ENCODE results near the gene PELI1. TPM values are rescaled to one million over a fixed set of nuclear protein-coding genes. Genes with fewer than 3 reads are reported as not detected.

Gene PELI1
- total RNA-seq, 1 donor from 2014 or later, result 46.4 TPM

GRCh38 chr2:64143169-64144056 lies 807 bp downstream of the PELI1 start:
- Mint-ChIP-seq H3K27me3 (ENCODE audit: unreplicated experiment) (peaks cover 3% of the 10 kb centered on the region), H3K4me3 (ENCODE audit: unreplicated experiment) (peak overlapping the region; percentile 98), H3K36me3 (ENCODE audit: low read depth, unreplicated experiment) (peaks cover 8% of the 10 kb centered on the region), H3K9me3 (ENCODE audit: unreplicated experiment) (no peaks in the 10 kb centered on the region), H3K27ac (ENCODE audit: unreplicated experiment) (peak overlapping the region; percentile 95), H3K4me1 (ENCODE audit: unreplicated experiment) (peaks cover 40% of the 10 kb centered on the region)
- no peak for TF ChIP-seq CTCF (IDR thresholded peaks at IDR 0.05; ENCODE audit: unreplicated experiment)
- peak; percentile 56 for DNase-seq (ENCODE audit: low spot score)

GRCh38 chr2:64142741-64143168 lies 1.5 kb downstream of the PELI1 start:
- Mint-ChIP-seq H3K4me3 (ENCODE audit: unreplicated experiment) (peak overlapping the region; percentile 98), H3K4me1 (ENCODE audit: unreplicated experiment) (peaks cover 45% of the 10 kb centered on the region), H3K27me3 (ENCODE audit: unreplicated experiment) (peaks cover 5% of the 10 kb centered on the region), H3K27ac (ENCODE audit: unreplicated experiment) (peak overlapping the region; percentile 95), H3K36me3 (ENCODE audit: low read depth, unreplicated experiment) (peaks cover 8% of the 10 kb centered on the region), H3K9me3 (ENCODE audit: unreplicated experiment) (no peaks in the 10 kb centered on the region)
- DNase-seq (ENCODE audit: low spot score), result no peak
- no peak for TF ChIP-seq CTCF (IDR thresholded peaks at IDR 0.05; ENCODE audit: unreplicated experiment)

- H3K27ac Mint-ChIP-seq (ENCODE audit: unreplicated experiment), result peak overlapping the region; percentile 74
- peak overlapping the region; percentile 84 for H3K4me3 Mint-ChIP-seq (ENCODE audit: unreplicated experiment)
- DNase-seq (ENCODE audit: low spot score), result no peak
- TF ChIP-seq CTCF (IDR thresholded peaks at IDR 0.05; ENCODE audit: unreplicated experiment), result no peak
- H3K27me3 Mint-ChIP-seq (ENCODE audit: unreplicated experiment), result peaks cover 5% of the 10 kb centered on the region
- H3K9me3 Mint-ChIP-seq (ENCODE audit: unreplicated experiment), result no peaks in the 10 kb centered on the region
- peaks cover 48% of the 10 kb centered on the region for H3K4me1 Mint-ChIP-seq (ENCODE audit: unreplicated experiment)
- H3K36me3 Mint-ChIP-seq (ENCODE audit: low read depth, unreplicated experiment), result peaks cover 8% of the 10 kb centered on the region
These were observed 2.4 kb downstream of the PELI1 start for GRCh38 chr2:64141674-64142405.

- no peak overlapping the region for H3K27ac Mint-ChIP-seq (ENCODE audit: unreplicated experiment)
- no peaks in the 10 kb centered on the region for H3K9me3 Mint-ChIP-seq (ENCODE audit: unreplicated experiment)
- H3K27me3 Mint-ChIP-seq (ENCODE audit: unreplicated experiment), result peaks cover 5% of the 10 kb centered on the region
- TF ChIP-seq CTCF (IDR thresholded peaks at IDR 0.05; ENCODE audit: unreplicated experiment), result no peak
- no peak for DNase-seq (ENCODE audit: low spot score)
- H3K4me3 Mint-ChIP-seq (ENCODE audit: unreplicated experiment), result peak overlapping the region; percentile 47
- peaks cover 8% of the 10 kb centered on the region for H3K36me3 Mint-ChIP-seq (ENCODE audit: low read depth, unreplicated experiment)
- H3K4me1 Mint-ChIP-seq (ENCODE audit: unreplicated experiment), result peaks cover 51% of the 10 kb centered on the region
These were observed 3.5 kb downstream of the PELI1 start for GRCh38 chr2:64140665-64141200.

Measured in endothelial cell (in vitro differentiated cells).